HG02970 (cell line): ENCODE measurements around the gene RASA4.
"Not testable (repeated sequence)": the region's sequence is repeated elsewhere in the genome, so short reads cannot be mapped to it uniquely, and the experiment has no call there.

ENCODE experiments used
- ATAC-seq: cut with Tn5 transposase; IDR thresholded peaks from one replicate; pipeline ENCODE4 v1.9.1; 2021; ENCODE audit warnings: mild to moderate bottlenecking, moderate library complexity, moderate number of reproducible peaks; ENCODE audit not compliant: unreplicated experiment, low FRiP score

Gene RASA4

GRCh38 chr7:102616507-102617125 is at the start of gene RASA4:
TSS of gene RASA4 (minus strand) at chr7:102616756. CDS start at chr7:102616689, 67 bp downstream.
- peak; percentile 69 for ATAC-seq

GRCh38 chr7:102664765-102665164 is 48.2 kb upstream of the RASA4 start:
- not testable (repeated sequence) for ATAC-seq

GRCh38 chr7:102649924-102650323 is 33.4 kb upstream of the RASA4 start, which contains the start of gene SPDYE2B:
TSS of gene SPDYE2B (plus strand) at chr7:102650319. CDS start at chr7:102652349, 2,030 bp downstream.
- ATAC-seq = not testable (repeated sequence)

GRCh38 chr7:102647813-102648212 is 31.3 kb upstream of the RASA4 start:
- not testable (repeated sequence) for ATAC-seq

GRCh38 chr7:102643404-102643803 is 26.8 kb upstream of the RASA4 start:
- not testable (repeated sequence) for ATAC-seq

GRCh38 chr7:102642691-102643090 is 26.1 kb upstream of the RASA4 start, which contains the start of gene UPK3BL1:
TSS of gene UPK3BL1 (minus strand) at chr7:102642791. CDS start at chr7:102642741, 50 bp downstream.
- ATAC-seq = not testable (repeated sequence)

GRCh38 chr7:102638848-102639247 is 22.3 kb upstream of the RASA4 start:
- not testable (repeated sequence) for ATAC-seq

- not testable (repeated sequence) for ATAC-seq
Observed at GRCh38 chr7:102636956-102637355, 20.4 kb upstream of the RASA4 start.

- not testable (repeated sequence) for ATAC-seq
Observed at GRCh38 chr7:102635354-102635753, 18.8 kb upstream of the RASA4 start.

- ATAC-seq = not testable (repeated sequence)
Observed at GRCh38 chr7:102634299-102634698, 17.7 kb upstream of the RASA4 start.

GRCh38 chr7:102630622-102631021 is 14.1 kb upstream of the RASA4 start:
- not testable (repeated sequence) for ATAC-seq

GRCh38 chr7:102627271-102627904 is 10.8 kb upstream of the RASA4 start:
- ATAC-seq = not testable (repeated sequence)

GRCh38 chr7:102618122-102618521 is 1.6 kb upstream of the RASA4 start:
- not testable (repeated sequence) for ATAC-seq

GRCh38 chr7:102615930-102616329 is 626 bp downstream of the RASA4 start:
- ATAC-seq = not testable (repeated sequence)

GRCh38 chr7:102614873-102615272 is 1.7 kb downstream of the RASA4 start:
- not testable (repeated sequence) for ATAC-seq

- ATAC-seq = peak; percentile 3
Observed at GRCh38 chr7:102614346-102614697, 2.2 kb downstream of the RASA4 start.

GRCh38 chr7:102613575-102614345 is 2.8 kb downstream of the RASA4 start:
- ATAC-seq = peak; percentile 31

- ATAC-seq = not testable (repeated sequence)
Observed at GRCh38 chr7:102611675-102612325, 4.8 kb downstream of the RASA4 start.

- peak; percentile 33 for ATAC-seq
Observed at GRCh38 chr7:102611013-102611674, 5.4 kb downstream of the RASA4 start.

GRCh38 chr7:102610441-102610840 is 6.1 kb downstream of the RASA4 start:
- ATAC-seq = not testable (repeated sequence)
